Stimulated activated CD4-positive, alpha-beta T cell treated with anti-CD3 and anti-CD28 coated beads, Interleukin-1b, Interleukin-23, amount 100 ng/mL, for 24 hours (primary cell): Measurements from ENCODE around the gene NLRC4.
"Not testable (repeated sequence)": the region's sequence is repeated elsewhere in the genome, so short reads cannot be mapped to it uniquely, and the experiment has no call there.

ENCODE experiments used
- DNase-seq, 4 experiments: peaks; one replicate each; pipeline ENCODE4 v3.0.0-alpha.2; 2020; ENCODE audit warnings: low read depth in 4 of 4, low spot score in 1 of 4

NLRC4 gene

GRCh38 chr2:32246911-32247310, 17.8 kb downstream of the NLRC4 start:
- DNase-seq = no peak

GRCh38 chr2:32242331-32242730, 22.4 kb downstream of the NLRC4 start:
- no peak for DNase-seq

- no peak for DNase-seq
Observed at GRCh38 chr2:32237996-32238395, 26.7 kb downstream of the NLRC4 start.

DNA sequence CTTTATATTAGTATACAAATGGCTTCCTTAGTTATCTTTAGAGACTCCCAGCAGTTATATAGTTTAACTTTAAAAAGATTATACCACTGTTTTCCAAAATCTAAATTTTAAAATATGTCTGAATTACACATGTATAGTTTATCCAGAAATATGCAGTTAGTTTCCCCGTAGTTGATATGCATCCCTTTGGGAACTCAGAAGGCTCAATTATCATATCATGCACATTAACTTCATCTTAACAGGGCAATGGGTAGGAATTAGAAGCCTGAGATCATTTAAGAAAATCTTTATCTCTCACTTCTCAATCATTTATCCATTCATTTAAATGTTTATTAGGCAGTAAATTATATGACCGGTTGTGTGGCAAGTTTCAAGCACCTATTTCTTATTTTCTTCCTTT, 27.2 kb downstream of the NLRC4 start:
- DNase-seq = no peak

GRCh38 chr2:32235315-32235714, 29.4 kb downstream of the NLRC4 start:
- no peak for DNase-seq

DNA sequence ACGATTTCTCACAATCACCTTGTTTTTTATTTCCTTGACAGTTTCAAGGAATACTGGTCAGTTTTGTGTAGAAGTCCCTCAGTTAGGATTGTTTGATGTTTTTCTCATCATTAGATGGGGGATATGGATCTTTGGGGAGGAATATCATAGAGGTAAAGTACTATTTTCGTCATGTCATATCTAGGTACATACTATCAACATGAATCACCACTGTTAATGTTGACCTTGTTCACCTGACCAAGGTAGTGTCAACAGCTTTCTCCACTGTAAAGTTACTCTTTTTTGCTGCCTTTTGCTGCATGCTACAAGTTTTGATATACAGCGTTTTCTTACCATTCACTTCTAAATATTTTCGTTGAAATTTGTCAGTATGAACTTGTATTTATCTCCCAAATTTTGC, 32.7 kb downstream of the NLRC4 start:
- DNase-seq = no peak

DNA sequence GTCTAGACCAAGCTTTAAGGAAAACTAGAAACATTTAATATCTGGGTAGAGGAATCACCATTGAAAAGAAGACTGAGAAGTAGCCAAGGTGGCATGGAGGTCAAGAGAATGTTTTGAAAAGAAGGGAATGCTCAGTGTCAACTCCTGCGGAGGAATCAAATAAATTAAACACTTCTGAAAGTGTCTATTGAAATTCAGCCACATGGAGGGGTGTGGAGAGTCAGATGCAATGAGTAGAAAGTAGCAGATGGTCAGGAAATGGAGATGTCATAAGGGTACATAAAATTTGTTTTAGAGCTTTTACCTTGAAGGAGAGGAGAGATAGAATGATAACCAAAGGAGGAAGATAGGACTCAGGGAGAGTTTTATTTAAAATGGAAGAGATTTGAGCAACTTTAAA, 35.1 kb downstream of the NLRC4 start:
- no peak for DNase-seq

DNA sequence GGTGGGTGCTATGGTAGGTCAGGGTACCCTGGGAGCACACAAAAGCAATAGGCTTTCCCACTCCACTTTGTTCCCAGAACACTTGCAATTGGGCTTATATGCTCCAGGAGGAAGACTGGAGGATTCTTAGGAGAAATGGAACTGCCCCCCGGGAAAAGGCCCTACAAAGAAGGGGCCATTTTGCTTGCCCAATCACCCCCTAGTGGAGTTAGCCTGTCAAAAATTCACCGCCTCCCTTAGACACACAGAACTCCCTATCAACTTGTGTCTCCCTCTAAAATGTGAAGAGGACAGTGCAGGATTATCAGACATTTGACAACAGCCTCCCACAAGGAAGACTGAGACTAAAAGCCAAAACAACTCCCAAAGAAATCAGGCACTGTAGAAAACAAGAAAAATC, 36.5 kb downstream of the NLRC4 start:
- DNase-seq = no peak

DNA sequence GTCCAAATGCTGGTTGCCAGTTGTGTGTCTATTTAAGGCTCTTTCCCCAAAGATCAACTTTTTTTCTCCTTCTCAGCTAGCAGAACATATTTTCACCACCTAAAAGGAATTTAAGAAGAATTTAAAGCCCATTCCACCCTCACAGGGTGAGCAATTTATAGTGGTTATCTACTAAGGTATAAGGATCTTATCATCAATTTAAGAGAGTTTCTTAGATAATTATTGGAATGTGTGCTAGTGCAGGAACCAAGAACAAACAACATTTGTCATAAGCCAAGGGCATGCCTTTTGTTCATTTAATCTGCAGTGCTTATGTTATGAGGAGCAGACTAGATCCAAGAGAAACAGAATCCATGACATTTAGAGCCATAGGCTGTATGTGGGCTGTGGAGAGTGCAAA, 37.2 kb downstream of the NLRC4 start:
- DNase-seq = no peak

GRCh38 chr2:32222966-32223365, 41.7 kb downstream of the NLRC4 start:
- DNase-seq = no peak

DNA sequence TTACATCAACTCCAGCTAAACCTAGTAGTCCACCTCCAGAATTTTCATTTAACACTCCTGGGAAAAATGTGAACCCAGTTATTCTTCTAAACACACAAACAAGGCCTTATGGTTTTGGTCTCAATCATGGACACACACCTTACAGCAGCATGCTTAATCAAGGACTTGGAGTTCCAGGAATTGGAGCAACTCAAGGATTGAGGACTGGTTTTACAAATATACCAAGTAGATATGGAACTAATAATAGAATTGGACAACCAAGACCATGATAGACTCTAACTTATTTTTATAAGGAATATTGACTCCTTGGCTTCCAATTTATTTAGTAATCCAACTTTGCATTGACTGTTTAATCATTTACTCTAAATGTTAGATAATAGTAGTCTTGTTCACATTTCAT, 44.2 kb downstream of the NLRC4 start:
- DNase-seq = no peak

- DNase-seq = no peak
Observed at GRCh38 chr2:32212295-32212694, 52.4 kb downstream of the NLRC4 start.

DNA sequence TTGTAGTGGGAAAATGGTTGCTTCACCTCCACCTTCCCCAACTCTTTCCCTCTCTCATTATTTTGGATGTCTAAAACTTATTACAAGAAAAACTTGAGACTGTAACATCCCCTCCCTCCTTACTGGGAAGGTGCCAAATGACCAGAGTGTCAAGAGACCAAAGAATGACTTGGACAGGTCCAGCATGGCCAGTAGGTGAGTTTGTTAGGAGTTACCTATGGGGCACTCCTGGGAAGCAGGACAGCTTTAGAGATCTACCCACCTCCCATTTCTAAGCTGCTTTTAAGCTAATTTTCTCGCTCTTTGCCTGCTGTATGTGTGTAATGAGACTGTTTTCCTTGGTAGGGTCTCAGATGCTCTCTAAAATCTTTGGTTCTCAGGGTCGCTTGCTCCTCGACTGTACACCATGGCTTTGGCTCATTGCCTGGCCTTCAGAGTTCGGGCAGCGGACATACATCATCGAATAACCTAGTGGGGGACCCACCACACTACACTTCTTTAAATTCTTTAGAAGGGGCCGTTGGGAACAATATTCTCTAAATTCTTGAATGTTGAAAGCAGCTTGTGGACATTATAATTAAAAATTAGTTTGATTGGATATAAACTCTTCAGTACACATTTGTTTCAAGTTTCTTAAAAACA, 53.8 kb downstream of the NLRC4 start:
- DNase-seq = no peak

DNA sequence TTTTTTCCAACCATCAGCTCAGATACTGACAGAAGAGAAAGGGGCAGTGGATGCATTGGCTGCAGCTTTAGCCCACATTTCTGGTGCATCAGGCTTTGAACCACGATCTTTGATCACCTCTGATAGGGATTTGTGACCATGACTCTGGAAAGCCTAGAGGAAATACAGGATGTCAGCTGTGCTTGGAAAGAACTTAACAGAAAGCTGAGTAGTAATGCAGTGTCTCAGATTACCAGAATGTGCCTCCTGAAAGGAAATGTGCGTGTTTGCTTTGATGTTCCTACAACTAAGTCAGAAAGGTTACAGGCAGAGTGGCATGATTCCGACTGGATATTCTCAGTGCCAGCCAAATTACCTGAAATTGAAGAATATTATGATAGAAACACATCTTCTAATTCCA, 61.3 kb downstream of the NLRC4 start:
- DNase-seq = not testable (repeated sequence)

- no peak for DNase-seq
Observed at GRCh38 chr2:32200814-32201213, 63.9 kb downstream of the NLRC4 start.

DNA sequence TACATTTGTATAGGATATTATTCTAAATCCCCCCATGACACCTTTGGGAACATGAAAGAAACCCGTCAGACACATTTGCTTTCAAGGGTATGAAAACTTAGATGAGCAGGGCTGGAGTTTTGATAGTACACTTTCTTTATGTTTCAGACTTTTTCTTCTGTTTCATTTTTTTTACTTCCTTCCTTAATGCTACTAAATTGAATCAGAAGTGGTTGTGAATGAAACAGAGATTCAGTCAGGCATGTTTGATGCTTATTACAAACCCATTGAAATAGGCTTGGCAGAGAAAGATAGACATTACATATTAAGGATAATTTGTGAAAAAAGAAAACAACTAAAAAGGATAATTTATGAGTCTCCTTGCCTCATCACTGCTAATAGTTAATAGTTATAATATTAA, 72.3 kb downstream of the NLRC4 start:
- DNase-seq = no peak

DNA sequence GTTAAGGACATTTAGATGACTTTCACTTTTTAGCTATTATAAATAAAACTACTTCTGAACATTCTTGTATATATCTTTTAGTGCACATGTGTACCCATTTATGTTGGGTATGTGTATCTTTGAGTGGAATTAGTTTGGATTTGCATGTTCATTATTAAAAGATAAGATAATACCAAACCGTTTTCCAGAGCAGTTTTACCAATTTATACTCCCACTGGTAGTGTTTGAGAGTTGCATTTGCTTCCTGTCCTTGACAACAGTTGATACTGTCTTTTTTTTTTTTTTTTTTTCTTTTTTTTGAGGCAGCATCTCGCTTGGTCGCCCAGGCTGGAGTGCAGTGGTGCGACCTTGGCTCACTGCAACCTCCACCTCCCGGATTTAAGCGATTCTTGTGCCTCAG, 75.7 kb downstream of the NLRC4 start:
- DNase-seq = no peak

DNA sequence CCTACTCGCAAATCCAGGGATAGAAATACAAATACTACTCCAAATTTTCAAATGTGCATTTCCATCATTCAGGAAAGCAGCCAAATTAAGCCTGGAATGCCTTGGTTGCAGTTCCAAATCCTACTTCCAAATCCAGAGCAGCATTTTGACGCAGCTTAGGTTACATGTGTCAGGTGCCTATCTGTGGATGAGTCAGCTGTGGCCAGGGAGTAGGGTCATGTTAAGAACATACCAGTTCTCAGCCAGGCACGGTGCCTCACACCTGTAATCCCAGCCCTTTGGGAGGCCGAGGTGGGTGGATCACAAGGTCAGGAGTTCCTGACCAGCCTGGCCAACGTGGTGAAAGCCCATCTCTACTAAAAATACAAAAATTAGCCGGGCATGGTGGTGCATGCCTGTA, 82.0 kb downstream of the NLRC4 start:
- DNase-seq = no peak
